Mesenteric fat pad (tissue), 1 donor: ENCODE measurements around the gene CMTR1. TPM values are rescaled to one million over a fixed set of nuclear protein-coding genes. Genes with fewer than 3 reads are reported as not detected.
"Not testable (repeated sequence)": the region's sequence is repeated elsewhere in the genome, so short reads cannot be mapped to it uniquely, and the experiment has no call there.

Experiments used
- DNase-seq: peaks from one replicate; pipeline ENCODE4 v3.0.0-alpha.2; 2020; ENCODE audit warnings: low spot score
- long read RNA-seq: library from polyadenylated mRNA; unstranded; transcript quantifications from one replicate; pipeline ENCODE4 v2.0.0, GENCODE V29; 2020
- total RNA-seq: library from RNA; stranded (reverse); fragmentation: NEBNext Ultra II Directional; extraction: Animal tissue kit (Norgen Biotek cat#: 25700); gene quantifications from one replicate; pipeline ENCODE4 v1.2.1, GENCODE V29; 2021
- donor health status: DM: yes; HTN: yes; CAD: no.

Gene CMTR1, protein sequence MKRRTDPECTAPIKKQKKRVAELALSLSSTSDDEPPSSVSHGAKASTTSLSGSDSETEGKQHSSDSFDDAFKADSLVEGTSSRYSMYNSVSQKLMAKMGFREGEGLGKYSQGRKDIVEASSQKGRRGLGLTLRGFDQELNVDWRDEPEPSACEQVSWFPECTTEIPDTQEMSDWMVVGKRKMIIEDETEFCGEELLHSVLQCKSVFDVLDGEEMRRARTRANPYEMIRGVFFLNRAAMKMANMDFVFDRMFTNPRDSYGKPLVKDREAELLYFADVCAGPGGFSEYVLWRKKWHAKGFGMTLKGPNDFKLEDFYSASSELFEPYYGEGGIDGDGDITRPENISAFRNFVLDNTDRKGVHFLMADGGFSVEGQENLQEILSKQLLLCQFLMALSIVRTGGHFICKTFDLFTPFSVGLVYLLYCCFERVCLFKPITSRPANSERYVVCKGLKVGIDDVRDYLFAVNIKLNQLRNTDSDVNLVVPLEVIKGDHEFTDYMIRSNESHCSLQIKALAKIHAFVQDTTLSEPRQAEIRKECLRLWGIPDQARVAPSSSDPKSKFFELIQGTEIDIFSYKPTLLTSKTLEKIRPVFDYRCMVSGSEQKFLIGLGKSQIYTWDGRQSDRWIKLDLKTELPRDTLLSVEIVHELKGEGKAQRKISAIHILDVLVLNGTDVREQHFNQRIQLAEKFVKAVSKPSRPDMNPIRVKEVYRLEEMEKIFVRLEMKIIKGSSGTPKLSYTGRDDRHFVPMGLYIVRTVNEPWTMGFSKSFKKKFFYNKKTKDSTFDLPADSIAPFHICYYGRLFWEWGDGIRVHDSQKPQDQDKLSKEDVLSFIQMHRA
- 28.5 TPM for total RNA-seq
- long read RNA-seq, full-length matches to known transcripts: 1 of 13 reads
- long read RNA-seq, partial matches to known transcripts: 9 of 13 reads
- long read RNA-seq, other reads (novel, unspliced or antisense): 3 of 13 reads

GRCh38 chr6:37432916-37433656 is at the start of gene CMTR1:
TSS of gene CMTR1 (plus strand) at chr6:37433221. CDS start at chr6:37435630, 2,409 bp downstream.
- peak; percentile 100 for DNase-seq

- DNase-seq: no peak
These were observed 44.4 kb upstream of the CMTR1 start for GRCh38 chr6:37388578-37388977.

DNA sequence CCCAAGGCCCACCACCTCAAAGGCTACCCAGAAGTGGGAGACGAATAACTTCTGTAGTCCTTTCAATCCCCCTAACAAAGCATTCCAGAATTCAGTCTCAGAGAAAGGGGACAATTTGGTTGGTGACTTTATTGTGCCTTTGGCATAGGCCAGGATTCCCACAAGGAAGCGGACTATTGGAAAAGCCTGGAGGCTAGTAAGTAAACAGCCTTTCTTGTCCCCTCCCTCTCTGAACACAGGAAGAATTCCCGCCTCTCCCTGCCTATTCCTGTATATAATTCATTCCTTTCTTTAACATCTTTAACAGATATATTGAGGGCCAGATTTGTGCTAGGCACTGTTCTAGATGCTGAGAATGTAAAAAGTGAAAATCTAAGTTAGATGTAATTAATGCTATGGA is 43.2 kb upstream of the CMTR1 start:
- DNase-seq: no peak

- DNase-seq: no peak
These were observed 41.9 kb upstream of the CMTR1 start for GRCh38 chr6:37391120-37391519.

DNA sequence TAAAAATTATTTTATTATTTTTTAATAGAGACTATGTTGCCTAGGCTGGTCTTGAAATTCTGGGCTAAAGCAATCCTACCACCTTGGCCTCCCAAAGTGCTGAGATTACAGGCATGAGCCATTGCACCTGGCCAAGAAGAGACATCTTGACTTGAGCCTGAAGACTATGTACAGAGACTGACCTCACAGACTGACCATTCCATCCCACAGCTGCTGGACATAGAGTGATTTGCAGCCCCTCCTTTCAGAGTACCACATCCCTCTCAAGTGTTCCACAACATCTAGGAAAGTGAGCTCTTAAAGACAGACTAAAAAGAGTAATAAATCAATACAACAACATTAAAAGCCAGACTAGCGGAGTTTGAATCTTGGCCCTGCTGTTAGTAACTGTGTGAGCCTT is 40.2 kb upstream of the CMTR1 start:
- DNase-seq: no peak

DNA sequence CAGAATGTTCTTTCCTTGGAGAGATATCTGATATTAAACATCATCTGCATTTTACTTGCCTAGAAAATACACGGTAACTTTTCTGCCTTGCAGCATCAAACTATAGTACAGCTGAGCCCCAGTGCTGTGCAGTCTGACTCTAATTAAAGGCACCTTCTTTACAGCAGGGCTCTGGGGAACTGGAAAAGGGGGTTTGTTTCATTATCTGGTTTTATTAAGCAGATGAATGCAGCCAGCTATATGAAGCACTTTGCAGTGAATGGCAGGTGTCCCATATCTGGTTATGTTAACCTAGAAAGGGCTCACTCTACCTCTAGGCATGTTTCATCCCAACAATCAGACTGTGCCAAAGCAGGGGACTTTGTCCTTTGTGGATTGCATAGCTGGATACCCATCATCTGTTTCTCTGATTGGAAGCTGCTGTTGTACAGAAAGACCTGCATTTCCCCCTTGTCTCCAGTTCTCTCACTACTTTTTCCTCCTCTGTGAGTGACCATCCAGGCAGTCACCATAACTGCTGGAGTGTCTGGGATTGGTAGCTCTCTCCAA is 39.6 kb upstream of the CMTR1 start:
- DNase-seq: no peak

GRCh38 chr6:37396571-37397180 is 36.3 kb upstream of the CMTR1 start:
- DNase-seq: no peak

- no peak for DNase-seq
These were observed 33.9 kb upstream of the CMTR1 start for GRCh38 chr6:37399131-37399530.

- no peak for DNase-seq
These were observed 33.1 kb upstream of the CMTR1 start for GRCh38 chr6:37399795-37400490.

DNA sequence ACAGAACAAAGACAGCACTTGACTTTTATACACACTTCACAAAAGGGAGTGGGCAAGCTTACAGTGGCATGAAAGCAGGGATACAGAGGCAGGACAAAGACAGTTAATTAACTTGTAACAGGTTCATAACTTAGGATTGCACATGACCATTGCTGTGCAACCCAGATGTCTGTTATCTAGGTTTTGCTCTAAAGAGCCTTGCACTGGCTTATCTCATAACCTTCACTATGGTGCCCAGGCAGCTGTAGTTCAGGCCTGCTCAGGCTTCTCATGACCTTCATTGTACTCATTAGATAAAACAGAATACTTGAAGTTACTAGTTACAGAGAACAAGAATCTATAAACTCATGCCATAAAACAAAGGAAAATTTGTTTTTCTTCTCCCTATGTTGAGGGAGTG is 31.4 kb upstream of the CMTR1 start:
- DNase-seq: not testable (repeated sequence)

DNA sequence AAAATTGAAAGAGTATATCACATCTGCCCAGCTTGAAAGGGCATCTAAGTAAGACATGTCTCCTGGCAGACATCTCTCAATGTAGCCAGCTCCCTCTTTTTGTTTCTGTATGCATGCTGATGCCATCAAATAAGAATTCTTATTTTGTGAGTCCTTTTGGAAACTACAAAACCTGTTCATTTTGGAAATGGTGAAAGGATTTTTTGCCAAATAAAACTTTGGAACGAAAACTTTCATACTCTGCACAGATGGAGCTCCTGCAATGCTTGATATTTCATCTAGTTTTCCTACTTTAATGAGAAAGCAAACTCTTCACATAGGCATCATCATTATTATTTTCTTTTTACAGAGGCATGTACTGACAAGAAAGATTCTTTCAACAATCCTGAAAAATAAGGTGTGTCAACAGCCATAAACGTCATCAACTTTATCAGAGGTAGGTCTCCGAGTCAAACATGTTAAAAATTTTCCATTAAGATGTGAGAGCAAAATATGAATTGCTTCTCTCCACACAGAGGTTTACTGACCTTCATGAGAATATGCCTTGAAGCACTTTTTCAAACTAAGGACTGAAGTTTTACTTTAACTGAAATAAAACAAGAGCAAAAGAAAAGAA is 26.2 kb upstream of the CMTR1 start:
- no peak for DNase-seq

GRCh38 chr6:37407948-37408347 is 25.1 kb upstream of the CMTR1 start:
- DNase-seq: no peak

DNA sequence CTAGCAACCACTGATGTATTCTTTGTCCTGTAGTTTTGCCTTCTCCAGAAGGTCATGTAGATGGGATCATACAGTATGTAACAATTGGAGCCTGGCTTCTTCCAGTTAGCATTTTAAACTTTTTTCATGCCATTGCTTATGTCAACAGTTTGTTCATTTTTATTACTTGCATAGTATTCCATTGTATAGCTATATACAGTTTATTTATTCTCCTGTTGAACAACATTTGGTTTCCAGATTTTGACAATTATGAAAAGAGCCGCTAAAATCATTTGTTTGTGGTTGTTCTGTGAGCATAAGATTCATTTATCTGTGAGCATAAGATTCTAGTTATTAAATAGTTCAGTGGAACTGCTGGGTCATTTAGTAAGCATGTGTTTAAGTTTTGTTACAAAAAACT is 23.5 kb upstream of the CMTR1 start:
- DNase-seq: no peak

GRCh38 chr6:37417393-37417792 is 15.6 kb upstream of the CMTR1 start:
- DNase-seq: no peak

GRCh38 chr6:37418722-37419121 is 14.3 kb upstream of the CMTR1 start:
- DNase-seq: no peak

GRCh38 chr6:37426058-37426944 is 6.7 kb upstream of the CMTR1 start:
- no peak for DNase-seq

DNA sequence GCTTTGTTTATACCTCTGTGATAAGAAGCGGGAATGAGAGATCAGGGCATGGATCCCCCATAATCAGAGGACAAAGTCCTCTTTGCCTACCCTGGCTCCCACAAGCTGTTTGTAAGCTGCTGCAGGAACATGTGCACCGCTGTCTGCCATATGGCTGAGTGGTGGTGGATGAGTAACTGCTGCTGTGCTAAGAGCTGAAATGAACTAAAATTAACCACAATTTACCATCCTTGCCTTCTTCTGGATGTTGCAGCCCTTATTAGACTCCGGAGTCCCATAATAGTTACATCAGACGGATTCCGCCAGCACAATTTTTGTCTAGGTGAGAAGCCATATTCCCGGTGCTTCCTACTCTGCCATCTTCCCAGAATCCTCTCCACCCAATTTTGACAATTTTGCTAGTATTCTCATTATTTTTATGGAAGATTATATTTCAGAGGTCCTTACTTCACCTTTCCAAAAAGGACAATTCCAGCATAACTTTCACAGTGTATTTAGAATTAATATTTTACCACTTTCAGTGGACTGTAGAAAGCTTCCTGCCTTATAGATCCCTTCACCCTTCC is 6.0 kb upstream of the CMTR1 start:
- no peak for DNase-seq

DNA sequence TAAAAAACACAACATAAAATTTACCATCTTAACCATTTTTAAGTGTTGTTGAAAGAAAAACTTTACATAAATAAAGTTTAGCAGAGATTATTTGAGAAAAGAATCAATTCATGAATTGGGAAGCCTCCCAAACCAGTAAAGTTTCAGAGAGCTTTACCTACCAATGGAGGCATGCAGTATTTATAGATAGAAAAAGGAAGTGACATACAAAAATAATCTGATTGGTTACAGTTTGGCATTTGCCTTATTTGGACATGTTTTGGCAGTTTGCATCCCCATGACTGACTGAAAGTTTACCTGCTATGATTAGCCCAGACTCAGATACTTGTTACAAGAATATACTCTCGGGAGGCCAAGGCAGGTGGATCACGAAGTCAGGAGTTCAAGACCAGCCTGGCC is 3.7 kb upstream of the CMTR1 start:
- DNase-seq: no peak
